Globus pallidus (tissue), 1 donor: ENCODE results near the gene UQCR10.

Experiments
- DNase-seq: peaks from one replicate; pipeline ENCODE4 v3.0.0-alpha.2; 2015; ENCODE audit warnings: low spot score

UQCR10 gene

GRCh38 chr22:29798801-29799200, 31.6 kb downstream of the UQCR10 start:
- no peak for DNase-seq

- DNase-seq, result peak; percentile 78
These were observed 32.1 kb downstream of the UQCR10 start for GRCh38 chr22:29799217-29799680.

GRCh38 chr22:29801153-29801552, 34.0 kb downstream of the UQCR10 start:
- no peak for DNase-seq

GRCh38 chr22:29801796-29802195, 34.6 kb downstream of the UQCR10 start:
- no peak for DNase-seq

GRCh38 chr22:29803190-29803589, 36.0 kb downstream of the UQCR10 start:
- DNase-seq, result no peak

GRCh38 chr22:29804985-29805384, 37.8 kb downstream of the UQCR10 start:
- DNase-seq, result no peak

- no peak for DNase-seq
These were observed 39.0 kb downstream of the UQCR10 start for GRCh38 chr22:29806196-29806595.

GRCh38 chr22:29810216-29810615, 43.0 kb downstream of the UQCR10 start:
- no peak for DNase-seq

GRCh38 chr22:29811377-29811776, 44.2 kb downstream of the UQCR10 start:
- DNase-seq, result no peak

- no peak for DNase-seq
These were observed 46.0 kb downstream of the UQCR10 start for GRCh38 chr22:29813126-29813525.

GRCh38 chr22:29813563-29813962, 46.4 kb downstream of the UQCR10 start:
- no peak for DNase-seq

- no peak for DNase-seq
These were observed 46.8 kb downstream of the UQCR10 start for GRCh38 chr22:29814003-29814402.

- DNase-seq, result no peak
These were observed 48.4 kb downstream of the UQCR10 start for GRCh38 chr22:29815580-29815979.

- DNase-seq, result no peak
These were observed 49.0 kb downstream of the UQCR10 start for GRCh38 chr22:29816128-29816527.

- no peak for DNase-seq
These were observed 49.4 kb downstream of the UQCR10 start for GRCh38 chr22:29816539-29816938.

- DNase-seq, result no peak
These were observed 49.8 kb downstream of the UQCR10 start for GRCh38 chr22:29816980-29817379.

GRCh38 chr22:29817724-29818123, 50.6 kb downstream of the UQCR10 start:
- no peak for DNase-seq

- DNase-seq, result no peak
These were observed 52.3 kb downstream of the UQCR10 start for GRCh38 chr22:29819501-29819900.
